Muscle layer of duodenum (tissue), 2 donors: Measurements from ENCODE around the gene TMEM192.
"Not testable (repeated sequence)": the region's sequence is repeated elsewhere in the genome, so short reads cannot be mapped to it uniquely, and the experiment has no call there.

Experiments used
- H3K27ac ChIP-seq: one replicate; pipeline ENCODE4 v1.7.0; 2013; ENCODE audit warnings: mild to moderate bottlenecking, low read length
- H3K27me3 ChIP-seq: one replicate; pipeline ENCODE4 v1.7.0; 2013; ENCODE audit warnings: low read depth, mild to moderate bottlenecking, control low read depth, low read length
- H3K36me3 ChIP-seq, 2 donors: one replicate each; pipeline ENCODE4 v1.7.0; 2013; ENCODE audit warnings: low read length in 2 of 2, control low read depth in 1 of 2, mild to moderate bottlenecking in 1 of 2; ENCODE audit not compliant: insufficient read depth in 2 of 2, control insufficient read depth in 1 of 2
- H3K4me1 ChIP-seq, 2 donors: one replicate each; pipeline ENCODE4 v1.7.0; 2013; ENCODE audit warnings: low read length in 2 of 2, mild to moderate bottlenecking in 2 of 2, control low read depth in 1 of 2, moderate library complexity in 1 of 2; ENCODE audit not compliant: insufficient read depth in 2 of 2, control insufficient read depth in 1 of 2
- H3K4me3 ChIP-seq, 2 donors: one replicate each; pipeline ENCODE4 v1.7.0; 2013; ENCODE audit warnings: low read length in 2 of 2, low read depth in 1 of 2, mild to moderate bottlenecking in 1 of 2
- H3K9me3 ChIP-seq, 2 donors: one replicate each; pipeline ENCODE4 v1.7.0; 2013; ENCODE audit warnings: low read length in 2 of 2, control low read depth in 1 of 2, mild to moderate bottlenecking in 1 of 2; ENCODE audit not compliant: control insufficient read depth in 1 of 2
- donor health status: healthy.

The TMEM192 gene

DNA sequence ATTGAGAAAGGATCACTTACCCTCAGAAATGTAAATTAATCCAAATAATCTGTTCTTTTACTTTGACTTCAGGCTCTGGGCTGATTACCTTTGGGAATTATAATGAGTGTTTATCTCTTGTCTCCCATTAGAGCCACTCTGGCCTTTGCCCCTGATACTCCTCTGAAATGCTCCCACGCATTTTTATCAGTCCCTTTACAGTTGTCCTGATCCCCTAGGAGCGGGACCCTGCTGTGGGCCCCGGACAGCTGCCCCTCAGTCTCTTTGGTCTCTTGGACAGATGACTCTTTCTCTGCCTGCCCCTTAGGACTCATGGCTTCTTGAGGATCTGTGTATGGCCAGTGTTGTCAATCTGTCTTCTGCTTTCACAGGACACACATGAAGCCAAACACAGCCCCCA lies 60.0 kb downstream of the TMEM192 start:
- Histone ChIP-seq H3K4me3 (no peak overlapping the region), H3K27me3 (no peaks in the 10 kb centered on the region), H3K4me1 (no peaks in the 10 kb centered on the region), H3K27ac (no peak overlapping the region), H3K9me3 (no peaks in the 10 kb centered on the region), H3K36me3 (no peaks in the 10 kb centered on the region)

DNA sequence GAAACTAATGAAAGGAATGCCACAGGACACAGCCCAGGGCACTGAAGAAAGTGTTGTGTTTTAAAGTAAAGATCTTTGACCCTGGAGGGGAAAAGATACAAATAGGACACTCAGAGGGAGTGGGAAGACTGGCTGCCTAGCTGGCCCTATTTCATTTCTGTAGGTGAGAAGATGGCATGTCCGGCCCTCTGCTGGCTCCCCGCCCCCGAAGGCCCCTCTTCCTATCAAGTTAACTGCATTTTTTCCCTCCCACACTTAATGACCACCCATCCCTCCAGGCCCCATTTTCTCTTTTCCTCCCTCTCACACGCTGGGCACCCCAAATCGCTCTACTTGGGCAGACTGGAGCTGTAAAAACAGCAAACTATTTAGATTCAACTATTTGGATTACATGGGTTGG lies 64.5 kb downstream of the TMEM192 start:
- no peaks in the 10 kb centered on the region for H3K9me3 ChIP-seq
- H3K36me3 ChIP-seq, result no peaks in the 10 kb centered on the region
- H3K27ac ChIP-seq, result no peak overlapping the region
- no peaks in the 10 kb centered on the region for H3K4me1 ChIP-seq
- H3K4me3 ChIP-seq, result no peak overlapping the region
- H3K27me3 ChIP-seq, result no peaks in the 10 kb centered on the region

GRCh38 chr4:165031436-165032211 lies 81.0 kb downstream of the TMEM192 start, which contains the start of gene TRIM60:
Gene TRIM60 (plus strand): TSS chr4:165031999. CDS start chr4:165040073, 8,074 bp downstream.
- no peaks in the 10 kb centered on the region for H3K27me3 ChIP-seq
- no peaks in the 10 kb centered on the region for H3K9me3 ChIP-seq
- H3K4me3 ChIP-seq, result no peak within 1 kb of the TSS
- H3K27ac ChIP-seq, result no peak within 1 kb of the TSS
- H3K4me1 ChIP-seq, result no peaks in the 10 kb centered on the region
- H3K36me3 ChIP-seq, result no peaks in the 10 kb centered on the region

- no peaks in the 10 kb centered on the region for H3K27me3 ChIP-seq
- H3K4me1 ChIP-seq, result no peaks in the 10 kb centered on the region
- H3K36me3 ChIP-seq, result no peaks in the 10 kb centered on the region
- H3K4me3 ChIP-seq, result no peak overlapping the region
- no peak overlapping the region for H3K27ac ChIP-seq
- H3K9me3 ChIP-seq, result no peaks in the 10 kb centered on the region
These were observed 84.8 kb downstream of the TMEM192 start for GRCh38 chr4:165027762-165028402.

- H3K36me3 ChIP-seq, H3K27ac ChIP-seq, H3K27me3 ChIP-seq, H3K9me3 ChIP-seq, H3K4me3 ChIP-seq, H3K4me1 ChIP-seq: not testable (repeated sequence)
These were observed 86.9 kb downstream of the TMEM192 start for GRCh38 chr4:165025782-165026181.
